ENCODE results near the gene IMMP2L.
"Not testable (repeated sequence)": the region's sequence is repeated elsewhere in the genome, so short reads cannot be mapped to it uniquely, and the experiment has no call there.

The IMMP2L gene

DNA sequence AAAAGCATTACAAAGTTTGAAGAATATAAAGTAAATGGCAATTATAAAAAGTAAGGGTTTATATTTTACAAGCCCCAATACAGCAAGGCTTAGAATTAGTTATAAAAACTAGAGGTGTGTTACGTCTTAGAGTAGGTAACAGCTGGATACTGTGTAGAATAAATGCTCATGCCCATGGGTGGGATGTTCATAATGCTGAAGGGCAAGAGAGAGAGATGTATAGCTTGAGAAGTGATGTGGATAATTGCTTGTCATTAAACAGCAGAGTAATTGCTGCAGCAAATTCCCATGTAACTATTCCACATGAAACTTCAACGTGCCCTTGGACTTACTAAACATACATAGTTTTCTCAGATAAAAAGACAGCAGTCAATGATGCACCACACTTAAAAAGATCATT, 233.8 kb downstream of the IMMP2L start:
- no peak for DNase-seq

DNA sequence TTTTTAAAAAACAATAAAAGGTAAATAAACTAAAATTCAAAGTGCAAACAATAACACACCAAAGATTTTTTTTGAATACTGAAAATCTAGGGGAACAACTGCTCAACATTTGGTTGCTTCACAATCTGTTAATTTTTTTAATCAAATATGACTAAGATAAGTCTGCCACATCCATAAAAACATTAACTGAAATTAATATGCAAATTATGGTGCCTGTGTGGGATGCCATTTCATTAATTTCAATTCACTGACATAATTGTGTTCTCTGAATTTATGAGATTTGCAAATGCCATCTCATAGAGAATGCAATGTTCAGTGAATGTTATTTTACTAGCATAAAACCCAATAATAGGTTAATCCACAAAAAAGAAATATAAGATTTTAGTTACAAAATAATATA, 237.5 kb downstream of the IMMP2L start:
- no peak for DNase-seq

DNA sequence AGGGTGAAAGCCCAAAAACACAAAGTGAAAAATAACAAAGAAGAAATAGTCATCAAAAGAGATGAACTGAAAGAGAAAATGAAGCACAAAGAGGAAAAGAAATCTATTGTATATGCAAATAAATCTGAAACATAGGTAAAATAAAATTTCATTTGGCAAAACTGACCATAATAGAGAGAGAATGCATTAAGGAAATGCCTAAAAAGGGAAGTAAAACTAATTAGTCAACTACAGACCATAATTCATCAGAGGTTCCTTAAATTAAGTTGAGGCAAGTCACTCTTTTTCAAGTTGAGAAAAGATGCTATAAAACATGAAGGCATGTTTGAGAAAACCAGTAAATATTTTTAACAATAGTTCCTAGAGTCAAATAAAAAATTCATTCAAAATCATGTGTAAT, 238.1 kb downstream of the IMMP2L start:
- no peak for DNase-seq

DNA sequence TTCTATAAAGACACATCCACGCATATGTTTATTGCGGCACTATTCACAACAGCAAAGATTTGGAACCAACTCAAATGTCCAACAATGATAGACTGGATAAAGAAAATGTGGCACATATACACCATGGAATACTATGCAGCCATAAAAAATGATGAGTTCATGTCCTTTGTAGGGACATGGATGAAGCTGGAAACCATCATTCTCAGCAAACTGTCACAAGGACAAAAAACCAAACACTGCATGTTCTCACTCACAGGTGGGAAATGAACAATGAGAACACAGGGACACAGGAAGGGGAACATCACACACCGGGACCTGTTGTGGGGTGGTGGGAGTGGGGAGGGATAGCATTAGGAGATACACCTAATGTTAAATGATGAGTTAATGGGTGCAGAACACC, 238.6 kb downstream of the IMMP2L start:
- not testable (repeated sequence) for DNase-seq

DNA sequence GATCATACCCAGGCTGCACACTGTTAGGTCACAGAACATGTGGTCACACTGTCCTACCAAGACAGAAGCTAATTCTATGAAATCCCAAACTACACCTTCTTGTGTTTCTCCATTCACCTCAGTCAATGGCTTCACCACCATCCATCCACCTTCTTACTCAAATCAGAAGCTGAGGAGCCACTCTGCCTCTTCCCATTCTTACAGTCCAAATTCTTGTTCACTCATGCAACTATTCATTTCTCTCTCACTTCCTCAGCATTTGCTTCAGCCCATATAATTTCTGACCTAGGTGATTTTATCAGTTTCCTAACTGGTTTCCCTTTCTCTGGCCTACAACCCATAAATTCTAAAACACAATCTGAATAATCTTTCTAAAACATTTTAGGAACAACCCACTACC, 242.2 kb downstream of the IMMP2L start:
- no peak for DNase-seq

DNA sequence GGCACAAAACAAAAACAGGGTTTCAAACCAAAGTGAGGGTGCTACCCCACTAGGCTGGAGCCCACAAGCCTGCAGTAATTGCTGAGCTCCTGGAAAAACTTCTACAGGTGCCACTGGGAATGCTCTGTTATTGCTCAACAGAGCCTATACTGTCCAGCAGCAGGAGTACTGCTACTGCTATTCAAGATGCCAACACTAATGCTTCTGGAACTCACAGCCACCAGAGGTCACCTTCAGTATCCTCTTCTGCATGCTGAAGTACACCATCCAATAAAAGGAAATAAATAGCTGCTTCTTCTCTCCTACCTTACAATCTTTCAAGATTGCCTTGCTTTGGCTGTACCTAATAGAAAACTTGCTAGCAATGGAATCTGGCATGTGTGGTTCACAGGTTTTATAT, 249.3 kb downstream of the IMMP2L start:
- no peak for DNase-seq

DNA sequence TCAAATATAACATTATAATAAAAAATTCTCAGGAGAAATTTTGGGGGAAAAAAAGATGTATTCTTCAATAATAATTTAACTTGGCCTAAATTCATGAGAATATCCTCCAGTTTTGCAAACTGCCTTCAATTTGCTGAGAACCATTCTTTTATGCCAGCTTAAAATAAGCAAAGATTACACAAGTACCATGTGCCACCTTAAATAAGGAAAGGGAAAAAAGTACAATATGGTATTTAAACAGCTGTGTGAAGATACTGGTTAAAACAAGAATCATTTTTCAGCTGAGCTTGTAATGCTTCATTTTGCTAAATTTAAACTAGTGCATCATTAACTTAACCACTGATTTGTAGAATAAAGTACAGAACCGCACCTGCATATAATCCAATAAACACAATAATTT, 253.6 kb downstream of the IMMP2L start:
- DNase-seq = no peak

DNA sequence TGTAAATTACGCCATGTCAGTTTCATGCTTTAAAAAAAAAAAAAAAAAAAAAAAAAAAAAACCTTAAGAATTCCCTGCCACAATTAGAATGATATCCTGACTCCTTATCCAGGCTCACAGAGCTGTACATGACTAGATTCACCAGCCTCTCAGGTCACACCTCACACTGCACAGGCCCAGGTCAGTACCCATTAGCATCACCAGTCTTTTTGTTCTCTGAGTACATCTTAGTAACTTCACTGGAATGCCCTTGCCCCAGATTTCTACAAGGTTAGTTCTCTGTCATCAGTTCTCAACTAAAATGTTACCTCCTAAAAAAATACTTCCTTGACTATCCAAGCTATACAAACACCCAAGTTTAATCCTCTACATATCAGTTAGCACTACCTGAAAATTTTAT, 260.4 kb downstream of the IMMP2L start:
- DNase-seq = no peak

DNA sequence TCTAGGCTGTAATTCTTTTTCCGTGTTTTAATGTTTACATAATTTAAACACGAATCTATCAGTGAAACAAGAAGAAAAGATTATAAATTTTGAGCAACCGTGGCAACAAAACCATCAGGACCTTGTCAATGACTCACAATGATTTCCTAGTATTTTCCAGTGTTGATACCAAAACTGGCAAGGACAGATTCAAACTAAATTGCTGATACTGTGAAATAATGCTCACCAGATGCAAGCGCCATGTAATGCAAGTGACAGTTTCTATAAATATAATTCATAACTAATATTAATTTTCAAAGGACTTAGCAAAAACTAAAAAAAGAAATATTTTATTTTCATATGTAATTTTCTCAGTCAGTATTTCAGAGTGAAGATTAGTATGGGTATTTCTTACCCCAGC, 267.8 kb downstream of the IMMP2L start:
- DNase-seq = no peak

DNA sequence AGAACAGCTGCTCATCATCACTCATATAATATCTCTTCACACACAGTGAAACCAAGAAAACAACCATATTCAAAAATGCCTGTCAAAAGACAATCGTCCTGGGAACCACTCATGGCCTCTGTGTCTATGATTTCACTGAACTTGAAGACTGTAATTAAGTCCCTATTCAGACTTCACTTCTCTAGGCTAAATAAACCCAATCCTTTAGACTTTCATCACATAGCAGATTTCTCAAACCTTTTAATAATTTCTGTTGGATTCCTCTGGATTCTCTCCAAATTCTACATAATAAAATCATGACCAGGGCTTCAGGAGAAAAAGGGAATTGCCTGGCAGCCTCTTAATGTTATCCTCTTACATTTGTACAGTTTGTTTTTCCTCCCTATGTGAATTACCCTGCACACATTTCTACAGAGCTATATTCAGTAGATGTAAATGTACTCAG, 270.2 kb downstream of the IMMP2L start:
- DNase-seq = no peak

DNA sequence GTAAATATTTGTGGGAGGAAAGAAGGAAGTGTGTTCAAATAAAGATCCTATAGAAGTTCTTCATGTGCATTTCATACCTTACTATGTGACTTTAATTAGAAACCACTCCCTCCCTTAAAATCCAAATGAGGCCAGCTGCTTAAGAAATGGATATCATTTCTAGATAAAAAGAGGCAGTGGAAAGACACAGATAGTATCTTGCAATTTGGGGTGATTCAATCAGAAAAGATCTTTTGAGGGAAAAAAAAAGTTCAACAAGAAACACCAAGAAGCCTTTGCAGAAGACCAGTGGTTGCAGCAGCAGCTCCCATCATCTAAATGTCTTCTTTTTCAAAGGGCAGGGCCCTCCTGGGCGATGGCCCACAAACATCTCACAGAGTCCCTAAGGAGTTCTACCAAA, 271.3 kb downstream of the IMMP2L start:
- DNase-seq = no peak

DNA sequence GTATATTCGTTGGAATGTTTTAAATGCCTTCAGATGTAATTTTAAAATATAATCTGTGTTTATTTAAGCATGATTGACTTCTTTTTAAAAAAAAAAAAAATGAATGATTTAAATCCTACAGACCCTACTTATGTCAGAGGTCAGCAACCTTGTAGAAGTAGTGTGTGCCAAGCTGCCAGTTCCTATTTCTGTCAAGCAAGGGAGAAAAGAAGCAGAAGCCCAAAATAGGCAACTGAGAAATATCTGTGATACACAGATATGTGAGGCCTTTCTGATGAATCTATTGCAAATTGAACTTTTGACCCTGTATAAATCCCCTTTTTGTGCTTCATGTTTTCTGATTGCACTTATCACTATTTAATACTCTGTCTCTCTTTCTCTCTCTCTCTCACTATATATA, 271.9 kb downstream of the IMMP2L start:
- no peak for DNase-seq

DNA sequence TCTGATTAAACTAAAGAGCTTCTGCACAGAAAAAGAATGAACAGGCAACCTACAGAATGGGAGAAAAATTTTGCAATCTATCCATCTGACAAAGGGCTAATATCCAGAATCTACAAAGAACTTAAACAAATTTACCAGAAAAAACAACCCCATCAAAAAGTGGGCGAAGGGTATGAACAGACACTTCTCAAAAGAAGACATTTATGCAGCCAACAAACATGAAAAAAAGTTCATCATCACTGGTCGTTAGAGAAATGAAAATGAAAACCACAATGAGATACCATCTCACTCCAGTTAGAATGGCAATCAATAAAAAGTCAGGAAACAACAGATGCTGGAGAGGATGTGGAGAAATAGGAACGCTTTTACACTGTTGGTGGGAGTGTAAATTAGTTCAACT, 273.9 kb downstream of the IMMP2L start:
- not testable (repeated sequence) for DNase-seq

DNA sequence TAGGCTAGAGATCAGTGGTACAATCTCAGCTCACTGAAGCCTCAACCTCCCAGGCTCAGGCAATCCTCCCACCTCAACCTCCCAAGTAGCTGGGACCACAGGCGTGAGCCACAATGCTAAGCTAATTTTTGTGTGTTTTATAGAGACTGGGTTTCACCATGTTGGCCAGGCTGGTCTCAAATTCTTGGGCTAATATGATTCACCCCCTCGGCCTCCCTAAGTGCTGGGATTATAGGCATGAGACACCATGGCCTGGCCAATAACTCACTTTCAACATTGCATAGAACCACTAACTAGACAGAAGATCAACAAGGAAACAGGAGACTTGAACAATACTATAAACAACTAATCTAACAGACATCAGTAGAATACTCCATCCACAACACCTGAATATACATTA, 279.7 kb downstream of the IMMP2L start:
- DNase-seq = no peak

DNA sequence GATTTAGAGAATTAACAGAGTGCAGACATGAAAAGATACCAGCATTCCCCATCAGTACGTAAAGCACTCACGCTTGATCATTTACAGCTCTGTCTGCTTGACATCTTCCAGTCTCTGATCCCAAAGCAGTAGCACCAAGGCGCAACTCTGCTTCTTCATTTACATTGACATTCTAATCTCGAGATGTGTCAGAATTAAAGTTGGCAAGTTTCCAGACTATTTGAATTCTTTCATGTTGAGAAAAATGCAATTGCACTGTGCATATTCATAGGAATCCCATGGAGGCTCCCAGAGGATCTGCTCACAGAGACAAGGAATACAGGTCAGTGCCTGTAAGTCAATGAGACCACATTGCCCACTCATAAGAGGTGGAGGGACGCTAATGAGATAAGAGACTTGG, 287.4 kb downstream of the IMMP2L start:
- DNase-seq = no peak

DNA sequence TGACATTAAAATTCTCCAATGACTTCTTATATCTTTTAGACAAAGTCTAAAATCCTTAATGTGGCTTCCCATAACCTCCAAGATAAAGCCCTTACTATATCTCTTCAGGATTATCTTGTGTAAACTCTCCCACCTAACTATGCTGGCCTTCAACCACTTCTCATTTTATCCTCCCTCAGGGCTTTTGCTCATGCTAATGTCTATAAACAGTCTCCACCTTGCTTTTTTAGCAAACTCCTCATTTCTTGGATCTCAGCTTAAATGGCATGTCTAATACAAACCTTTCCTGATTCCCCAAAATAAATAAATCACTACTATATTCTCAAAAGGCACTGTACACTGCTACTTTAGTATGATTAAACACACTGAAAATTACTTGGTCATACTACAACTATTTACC, 290.2 kb downstream of the IMMP2L start:
- no peak for DNase-seq

DNA sequence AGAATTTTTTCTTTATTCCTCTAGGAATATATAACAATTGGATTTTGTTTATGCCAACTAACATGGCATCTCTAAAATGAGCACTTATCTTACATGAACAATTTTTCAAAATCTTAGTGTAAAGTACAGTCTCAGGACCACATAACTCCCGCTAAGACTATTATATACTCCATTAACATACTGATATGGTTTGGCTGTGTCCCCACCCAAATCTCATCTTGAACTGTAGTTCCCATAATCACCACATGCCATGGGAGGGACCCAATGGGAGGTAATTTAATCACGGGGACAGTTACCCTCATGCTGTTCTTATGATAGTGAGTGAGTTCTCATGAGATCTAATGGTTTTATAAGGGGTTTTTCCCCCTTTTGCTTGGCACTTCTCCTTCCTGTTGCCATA, 291.5 kb downstream of the IMMP2L start:
- not testable (repeated sequence) for DNase-seq

DNA sequence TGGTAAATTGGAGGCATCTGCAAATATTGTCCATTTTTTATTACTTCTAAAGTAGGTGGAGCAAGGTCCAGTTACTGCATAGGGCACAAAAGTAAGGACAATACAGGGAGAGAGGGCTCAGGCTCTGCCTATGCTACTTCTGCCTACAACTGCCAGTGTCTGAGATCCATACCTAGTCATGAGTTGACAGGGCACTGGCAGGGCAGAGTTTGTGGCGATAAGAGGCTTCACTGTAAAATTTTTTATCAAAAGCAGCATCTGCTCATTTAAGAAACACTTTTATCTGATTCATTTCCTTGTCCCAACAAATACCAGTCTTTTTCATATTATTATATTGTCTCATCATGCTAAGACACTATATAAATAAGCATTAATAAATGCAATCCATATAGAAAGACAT, 293.4 kb downstream of the IMMP2L start:
- DNase-seq = no peak

DNA sequence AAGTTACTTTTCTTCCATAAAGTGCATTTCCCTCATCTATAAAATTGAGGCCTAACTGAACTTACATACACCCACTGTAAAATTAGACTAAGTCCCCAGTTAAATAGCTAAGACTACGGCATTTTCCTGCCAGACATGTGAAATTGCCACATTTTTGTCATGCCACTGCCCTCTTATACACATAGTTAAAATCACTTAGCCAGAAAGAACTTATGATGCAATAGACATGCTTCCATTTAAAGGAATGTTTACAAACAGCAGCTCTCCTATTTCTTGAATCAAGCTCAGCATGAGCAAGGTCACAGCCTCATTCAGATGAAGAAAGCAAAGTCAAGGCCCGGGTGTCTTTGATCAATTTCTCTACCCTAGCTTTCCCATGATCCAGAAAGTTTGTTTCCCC, 295.7 kb downstream of the IMMP2L start:
- no peak for DNase-seq

DNA sequence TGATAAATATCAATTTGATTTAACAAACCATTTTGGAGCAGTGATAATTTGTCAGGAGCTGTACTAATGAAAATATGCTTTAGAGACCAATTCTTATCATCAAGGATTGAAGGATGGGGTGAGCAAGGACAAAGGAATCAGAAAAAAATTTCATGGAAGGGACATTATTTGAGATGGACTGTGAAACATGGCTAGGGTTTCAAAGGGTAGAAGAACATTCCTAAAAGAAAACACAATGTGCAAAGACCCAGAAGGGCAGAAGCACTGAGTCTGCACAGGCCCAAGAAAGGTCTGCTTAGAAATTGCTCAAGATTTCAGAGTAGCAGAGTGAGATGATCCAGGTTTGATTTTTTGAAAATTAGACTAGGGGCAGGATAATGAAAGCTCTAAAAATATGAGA, 296.9 kb downstream of the IMMP2L start:
- DNase-seq = no peak

DNA sequence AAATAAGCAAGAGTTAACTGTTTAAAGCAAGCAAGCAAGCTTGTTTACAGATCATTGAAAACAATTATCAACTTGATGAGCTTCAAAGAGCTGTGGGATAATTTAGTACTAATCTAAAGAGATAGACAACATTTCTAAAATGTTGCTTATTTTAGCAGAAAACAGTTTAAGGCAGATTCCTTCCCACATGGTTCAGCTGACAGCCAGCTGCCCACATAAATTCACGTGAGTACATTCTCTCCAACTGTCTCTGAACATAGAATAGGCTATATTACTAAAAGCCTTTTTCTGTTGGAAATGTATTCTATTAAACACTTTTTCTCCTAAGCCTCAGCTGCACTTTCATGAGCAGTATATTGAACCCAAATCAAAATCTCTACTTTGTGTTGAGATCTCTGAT, 297.3 kb downstream of the IMMP2L start:
- DNase-seq = no peak

DNA sequence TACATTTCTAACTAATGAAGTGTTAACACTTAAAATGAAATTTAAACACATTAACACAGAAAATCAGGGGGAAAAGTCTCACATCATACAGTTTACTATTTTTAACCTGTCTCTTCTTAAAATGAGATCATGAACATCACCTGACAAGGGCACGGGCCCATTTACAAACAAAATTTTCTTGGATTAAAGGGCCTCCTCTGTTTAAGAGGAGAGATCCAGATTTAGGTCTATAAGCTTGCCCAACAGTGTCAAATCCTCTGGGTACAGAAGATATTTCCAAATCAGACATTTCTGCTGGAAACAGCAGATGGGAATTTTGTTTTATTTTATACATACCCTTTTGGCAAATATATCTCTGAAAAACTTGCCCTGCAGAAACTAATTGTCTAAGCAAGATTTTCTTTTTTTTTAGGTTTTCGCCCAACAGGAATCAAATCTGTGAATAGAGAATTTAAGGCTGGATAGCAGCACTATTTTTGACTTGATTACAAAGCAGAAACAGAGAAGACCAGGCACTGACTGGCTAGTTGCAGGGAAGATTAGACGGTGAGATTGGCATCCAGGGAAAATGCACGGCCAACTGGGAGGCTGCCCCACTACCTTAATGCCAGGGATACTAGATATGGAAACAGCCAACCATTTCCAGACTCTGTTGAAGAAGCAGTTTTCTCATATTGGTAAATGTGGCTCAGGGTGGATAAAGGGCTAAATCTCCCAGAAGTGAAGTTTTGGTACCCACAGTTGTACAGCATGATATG, 298.0 kb downstream of the IMMP2L start:
- no peak for DNase-seq

DNA sequence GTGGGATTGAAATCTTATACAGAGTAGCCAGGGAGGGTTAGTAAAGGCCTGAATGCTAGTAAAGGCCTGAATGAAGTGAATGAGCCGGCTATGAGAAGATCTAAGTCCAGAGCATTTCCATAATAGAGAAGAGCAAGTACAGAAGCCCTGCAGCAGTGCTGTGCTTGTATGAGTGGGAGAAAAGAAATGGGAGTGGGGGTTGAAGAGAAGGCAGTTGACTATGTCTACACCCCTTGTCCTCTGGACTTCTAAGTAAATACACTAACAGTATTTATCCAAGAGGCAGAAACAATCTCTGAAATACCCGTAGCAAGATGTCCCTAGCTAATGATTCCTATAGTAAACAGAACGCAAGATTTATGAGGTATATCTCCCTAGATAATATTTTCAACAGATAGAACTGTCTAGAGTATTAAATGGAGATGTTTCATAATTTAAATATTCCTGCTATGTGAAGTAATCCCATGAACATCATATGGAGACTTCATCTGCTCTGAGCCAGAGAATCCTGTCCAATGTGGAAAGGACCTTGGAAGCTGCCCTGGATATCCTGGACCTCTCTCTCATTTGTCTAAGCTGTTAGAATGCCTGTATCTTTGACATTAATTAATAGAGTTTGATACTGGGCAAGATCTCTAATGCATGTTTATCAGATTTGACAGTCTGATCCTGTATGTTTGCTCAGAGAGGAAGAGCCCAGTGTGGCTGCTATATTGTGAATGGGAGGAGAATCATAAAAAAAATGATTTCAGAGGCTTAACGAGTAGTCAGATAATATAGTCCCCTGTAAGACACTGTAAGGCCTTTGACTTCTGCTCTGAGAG, 299.8 kb downstream of the IMMP2L start:
- DNase-seq = no peak

DNA sequence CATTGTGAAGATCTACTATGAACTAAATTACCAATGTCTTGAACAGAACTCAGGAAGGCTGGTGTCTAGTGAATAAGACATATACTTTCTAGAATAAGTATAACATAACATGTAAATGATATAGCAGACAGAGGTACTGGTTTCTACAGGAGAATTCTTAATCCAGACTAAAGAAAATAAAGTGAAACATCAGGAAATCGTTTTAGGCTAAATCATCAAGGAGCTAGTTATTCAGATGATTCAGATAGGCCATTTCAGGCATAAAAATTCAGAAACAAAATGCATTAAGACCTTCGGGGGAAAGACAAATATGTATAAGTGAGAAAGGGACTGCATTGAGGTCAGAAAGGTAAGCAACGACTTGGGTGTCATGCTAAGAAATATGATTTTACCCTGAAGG, 300.8 kb downstream of the IMMP2L start:
- no peak for DNase-seq

DNA sequence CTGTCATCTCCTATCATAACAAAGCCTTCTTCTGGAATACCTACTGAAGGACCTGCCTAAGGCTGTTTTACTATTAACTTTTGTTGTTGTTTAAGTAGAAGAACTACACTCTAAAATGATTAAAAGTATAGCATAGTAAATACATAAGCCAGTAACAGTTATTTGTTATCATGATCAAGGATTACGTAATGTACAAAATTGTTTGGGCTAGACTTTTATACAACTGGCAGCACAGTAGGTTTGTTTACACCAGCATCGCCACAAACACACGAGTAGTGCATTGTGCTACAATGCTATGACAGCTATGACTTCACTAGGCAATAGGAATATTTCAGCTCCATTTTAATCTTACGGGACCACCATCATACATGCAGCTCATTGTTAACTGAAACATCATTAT, 302.3 kb downstream of the IMMP2L start:
- no peak for DNase-seq
